Suprapubic skin (tissue), 3 donors: ENCODE results near the gene FOXN1.

Experiments used
- CTCF ChIP-seq, 2 donors: fragments of 200-600 bp in 1 of 2; fragments of 450-650 bp in 1 of 2; sonication (generic) in 1 of 2; IDR thresholded peaks; one replicate each; pipeline ENCODE4 v1.5.1; 2016 to 2019; ENCODE audit warnings: antibody characterized with exemption in 2 of 2, mild to moderate bottlenecking in 1 of 2, moderate library complexity in 1 of 2
- EP300 ChIP-seq: sonication (generic); formaldehyde crosslinking; IDR thresholded peaks from one replicate; pipeline ENCODE4 v1.6.1; 2017; ENCODE audit warnings: antibody characterized with exemption
- POLR2A ChIP-seq, 2 donors: fragments of 450-650 bp; IDR thresholded peaks; one replicate each; pipeline ENCODE4 v1.6.1; 2017; ENCODE audit warnings: antibody characterized with exemption in 2 of 2, mild to moderate bottlenecking in 2 of 2, moderate library complexity in 2 of 2

GRCh38 chr17:28527859-28528258, 21.7 kb downstream of the FOXN1 start:
- TF ChIP-seq EP300 = no peak
- TF ChIP-seq POLR2A (IDR thresholded peaks at IDR 0.05) = no peak
- TF ChIP-seq CTCF (IDR thresholded peaks at IDR 0.05) = no peak
